Right lobe of liver (tissue), 4 donors: ENCODE data around the gene PTPRN2.

ENCODE experiments used
- CTCF ChIP-seq, 4 donors: fragments of 200-600 bp in 3 of 4; fragments of 450-650 bp in 1 of 4; IDR thresholded peaks; one replicate each; pipeline versions ENCODE4 v1.5.1 to v1.8.0; 2016 to 2022; ENCODE audit warnings: antibody characterized with exemption in 4 of 4, mild to moderate bottlenecking in 2 of 4
- POLR2A ChIP-seq: fragments of 450-650 bp; IDR thresholded peaks from one replicate; pipeline ENCODE4 v1.6.1; 2017; ENCODE audit warnings: antibody characterized with exemption, mild to moderate bottlenecking
- donor health status: DM: no; HTN: no; CAD: no.
- donor health status: DM: no; HTN: no; CAD: no.
- donor health status: DM: no; HTN: yes; CAD: no.

- TF ChIP-seq CTCF (IDR thresholded peaks at IDR 0.05) (no peak), POLR2A (no peak)
Measured at GRCh38 chr7:158241919-158242318, 345.7 kb downstream of the PTPRN2 start.
